K562 (cell line): Measurements from ENCODE around the gene WDR17. TPM values are rescaled to one million over a fixed set of nuclear protein-coding genes. Genes with fewer than 3 reads are reported as not detected.

Experiments
- ATAC-seq: fragments of 200-7000 bp; cut with Tn5 transposase; 3 replicates; pipeline ENCODE4 v1.9.1; 2020; ENCODE audit warnings: moderate library complexity
- BruUV-seq: library from RNA; stranded (reverse); fragments of 400-500 nt; replicated peaks from 2 replicates; lab custom pipeline; 2021; lab: Mats Ljungman, UMichigan
- CTCF ChIA-PET: fragments of 300-600 bp; formaldehyde crosslinking; extraction: SDS; loops from one replicate; lab custom pipeline; 2021; ENCODE audit warnings: low intra/inter-chr PET ratio; lab: Yijun Ruan, JAX
- POLR2A ChIA-PET: fragments of 300-600, 350-650 bp; sonication (Branson Sonifier 250); formaldehyde crosslinking; extraction: SDS; loops from one replicate; lab custom pipeline; 2021; ENCODE audit warnings: antibody characterized with exemption, inconsistent platforms; lab: Yijun Ruan, JAX
- DNase-seq, 4 experiments: peaks; one replicate each; pipeline versions ENCODE4 v3.0.0 to v3.0.0-alpha.2; 2011 to 2018; ENCODE audit warnings: low spot score in 3 of 4, mixed read lengths in 3 of 4; ENCODE audit errors: extremely low read depth in 1 of 4
- FAIRE-seq: peaks from 2 replicates; lab custom pipeline; 2011; peaks lifted over from hg19 to GRCh38; lab: Jason Lieb, UNC
- H2AFZ ChIP-seq: 2 replicates; pipeline ENCODE4 v1.6.0; 2011; ENCODE audit warnings: low read depth, low read length, control low read depth, inconsistent platforms
- H3K27ac ChIP-seq: fragments of 200-600 bp; 3 replicates; pipeline ENCODE4 v1.8.0; 2011; ENCODE audit warnings: low read depth, mild to moderate bottlenecking, control low read depth, inconsistent platforms, low read length, moderate library complexity, mixed read lengths; ENCODE audit errors: extremely low read depth
- H3K27me3 ChIP-seq, 2 experiments: fragments of 300-600 bp in 1 of 2; 2 replicates in 1 of 2; 3 replicates in 1 of 2; pipeline versions ENCODE4 v1.6.0 to v1.8.0; 2011; ENCODE audit warnings: inconsistent platforms in 2 of 2, low read length in 2 of 2, mild to moderate bottlenecking in 1 of 2, mixed read lengths in 1 of 2, moderate library complexity in 1 of 2; ENCODE audit not compliant: control insufficient read depth in 2 of 2, insufficient read depth in 2 of 2
- H3K36me3 ChIP-seq: fragments of 300-600 bp; 3 replicates; pipeline ENCODE4 v1.8.0; 2011; ENCODE audit warnings: mild to moderate bottlenecking, low read length, inconsistent platforms; ENCODE audit not compliant: control insufficient read depth, insufficient read depth
- H3K4me1 ChIP-seq, 2 experiments: fragments of 200-600 bp in 1 of 2; replicated peaks in 1 of 2; 2 replicates in 1 of 2; 3 replicates in 1 of 2; pipeline versions ENCODE4 v1.5.1 to v1.8.0; 2011; ENCODE audit warnings: inconsistent platforms in 2 of 2, low read length in 2 of 2, mild to moderate bottlenecking in 1 of 2, mixed read lengths in 1 of 2, moderate library complexity in 1 of 2; ENCODE audit not compliant: control insufficient read depth in 2 of 2, insufficient read depth in 2 of 2
- H3K4me2 ChIP-seq: 2 replicates; pipeline ENCODE4 v1.6.1; 2011; ENCODE audit warnings: low read length, control low read depth, inconsistent platforms, mixed read lengths; ENCODE audit not compliant: insufficient read depth
- H3K4me3 ChIP-seq: fragments of 200-600 bp; sonication (generic), shearing (Covaris generic); 2 replicates; pipeline ENCODE4 v1.5.1; 2016; ENCODE audit warnings: control low read depth, inconsistent platforms
- H3K79me2 ChIP-seq: fragments of 200-600 bp; 3 replicates; pipeline ENCODE4 v1.8.0; 2011; ENCODE audit warnings: low read length, inconsistent platforms; ENCODE audit not compliant: control insufficient read depth, insufficient read depth
- H3K9ac ChIP-seq, 2 experiments: 2 replicates each; pipeline versions ENCODE4 v1.6.0 to v1.6.1; 2011; ENCODE audit warnings: low read depth in 2 of 2, low read length in 2 of 2, control low read depth in 1 of 2, inconsistent platforms in 1 of 2, mild to moderate bottlenecking in 1 of 2, mixed read lengths in 1 of 2; ENCODE audit not compliant: insufficient read depth in 1 of 2
- H3K9me1 ChIP-seq: one replicate; pipeline ENCODE4 v1.6.0; 2011; ENCODE audit warnings: inconsistent platforms, mild to moderate bottlenecking, low read length, moderate library complexity; ENCODE audit not compliant: control insufficient read depth, insufficient read depth
- H3K9me3 ChIP-seq: replicated peaks from 2 replicates; pipeline ENCODE4 v1.5.1; 2011; ENCODE audit warnings: low read depth, low read length, inconsistent platforms; ENCODE audit not compliant: control insufficient read depth, insufficient read depth
- H4K20me1 ChIP-seq: replicated peaks from 2 replicates; pipeline ENCODE4 v1.6.1; 2011; ENCODE audit warnings: low read length, inconsistent platforms, mixed read lengths; ENCODE audit not compliant: control insufficient read depth, insufficient read depth
- HMG20B ChIP-seq: fragments of 250-450 bp; sonication (Bioruptor Pico); IDR thresholded peaks from 2 replicates; pipeline ENCODE4 v1.5.0; 2021; ENCODE audit warnings: mild to moderate bottlenecking
- RBFOX2 ChIP-seq: fragments of 200-400 bp; formaldehyde crosslinking; IDR thresholded peaks from 2 replicates; pipeline ENCODE4 v1.6.1; 2017; ENCODE audit warnings: low read depth, mild to moderate bottlenecking, low read length, moderate library complexity
- SFPQ ChIP-seq: fragments of 200-400 bp; formaldehyde crosslinking; IDR thresholded peaks from 2 replicates; pipeline ENCODE4 v1.6.1; 2017; ENCODE audit warnings: mild to moderate bottlenecking, low read depth, low read length, moderate library complexity
- SLC30A9 ChIP-seq: fragments of 250-450 bp; sonication (Bioruptor Pico); IDR thresholded peaks from 2 replicates; pipeline ENCODE4 v1.8.0; 2022; ENCODE audit warnings: mild to moderate bottlenecking, moderate library complexity
- SMARCE1 ChIP-seq: fragments of 450-650 bp; IDR thresholded peaks from 2 replicates; pipeline ENCODE4 v1.7.1; 2016; ENCODE audit warnings: mild to moderate bottlenecking
- ZKSCAN8 ChIP-seq: fragments of 200-800 bp; sonication (Bioruptor generic); IDR thresholded peaks from 2 replicates; pipeline ENCODE4 v1.6.1; 2016; ENCODE audit warnings: missing genetic modification characterization, missing compliant biosample characterization
- WGBS: fragments of 100-300 bp; shearing (Covaris generic); methylation state at CpG from one replicate; pipeline ENCODE4 v1.1.6; 2016; ENCODE audit warnings: low coverage, mixed read lengths; ENCODE audit not compliant: insufficient coverage; ENCODE audit errors: missing lambda C conversion rate; 5-methylcytosine and 5-hydroxymethylcytosine counted together
- in situ Hi-C: fragments of 300-500 bp; cut with MboI; formaldehyde crosslinking; loops from 4 replicates; pipeline ENCODE4 v1.15.0; 2018; ENCODE audit warnings: inconsistent platforms, mixed read lengths
- intact Hi-C: fragments of 100-400 bp; cut with micrococcal nuclease; formaldehyde crosslinking; loops from 2 replicates; pipeline ENCODE4 v1.14.2; 2022
- polyA plus RNA-seq, 8 experiments: library from polyadenylated mRNA; depleted of rRNA in 4 of 8; stranded (reverse) in 5 of 8; unstranded in 3 of 8; fragments of >200 nt; fragmentation: Nextera tagmentation in 2 of 8; fragmentation: Illumina TruSeq in 1 of 8; extraction: Ambion mirVana in 2 of 8; extraction: Trizol in 1 of 8; gene quantifications; 2 replicates each; pipeline versions ENCODE4 v1.2.1 to v1.2.3, GENCODE V29; 2011 to 2014; ENCODE audit warnings: inconsistent platforms in 1 of 8, missing spikeins in 1 of 8
- total RNA-seq, 7 experiments: library from RNA; depleted of rRNA in 6 of 7; stranded (reverse); fragments of >200 nt in 6 of 7; fragmentation: Illumina TruSeq in 2 of 7; extraction: Trizol in 2 of 7; gene quantifications; 2 replicates each; pipeline versions ENCODE4 v1.2.1 to v1.2.3, GENCODE V29; 2011 to 2021; ENCODE audit warnings: low replicate concordance in 1 of 7

Gene WDR17
- total and polyA plus RNA-seq, 9 of the 15 experiments (the other 6 are each of a cell fraction or from before 2014, with no cell fraction given), result 0.04 to 0.07 TPM; not detected in 7

- Histone ChIP-seq H3K36me3 (no peaks in the 10 kb centered on the region), H3K4me2 (no peak overlapping the region), H3K9me1 (no peaks in the 10 kb centered on the region), H3K9ac (no peak overlapping the region), H3K27ac (no peak overlapping the region), H3K4me3 (no peak overlapping the region), H4K20me1 (no peaks in the 10 kb centered on the region), H3K27me3 (no peaks in the 10 kb centered on the region), H2AFZ (no peak overlapping the region), H3K79me2 (no peaks in the 10 kb centered on the region), H3K9me3 (peaks cover under 1% of the 10 kb centered on the region; the same call in 1 of the 2 replicates), H3K4me1 (no peaks in the 10 kb centered on the region)
- intact Hi-C loops (no loop called here), in situ Hi-C loops (no loop called here)
- ChIA-PET CTCF (no interaction called here), POLR2A (no interaction called here)
- ATAC-seq (no peak), FAIRE-seq (no peak), DNase-seq (no peak)
- TF ChIP-seq SLC30A9 (CRISPR knock-in tag) (no peak), SFPQ (no peak), RBFOX2 (no peak), HMG20B (no peak), SMARCE1 (no peak), ZKSCAN8 (CRISPR knock-in tag) (no peak)
- no TSS peak for BruUV-seq
- WGBS, result 2% methylated on average over 4 of the region's 4 CpGs
These were observed 17.0 kb upstream of the WDR17 start for GRCh38 chr4:176048631-176049030.
